Left lung (tissue), 10 donors: ENCODE measurements around the gene CCDC185. TPM values are rescaled to one million over a fixed set of nuclear protein-coding genes. Genes with fewer than 3 reads are reported as not detected.
"Not testable (repeated sequence)": the region's sequence is repeated elsewhere in the genome, so short reads cannot be mapped to it uniquely, and the experiment has no call there.

Experiments used
- ATAC-seq: fragments of 200-7000 bp; cut with Tn5 transposase; one replicate; pipeline ENCODE4 v1.9.1; 2020; ENCODE audit warnings: moderate library complexity
- DNase-seq, 4 donors: peaks; one replicate each; pipeline ENCODE4 v3.0.0-alpha.2; 2013 to 2020
- H3K27ac ChIP-seq, 2 donors: fragments of 200-600 bp; sonication (generic) in 1 of 2; one replicate each; pipeline versions ENCODE4 v1.5.0 to v1.8.0; 2020 to 2021
- H3K27me3 ChIP-seq, 2 donors: fragments of 200-600 bp; sonication (generic) in 1 of 2; one replicate each; pipeline versions ENCODE4 v1.5.0 to v1.8.0; 2020 to 2021
- H3K36me3 ChIP-seq, 2 donors: fragments of 200-600 bp; sonication (generic) in 1 of 2; one replicate each; pipeline versions ENCODE4 v1.5.0 to v1.8.0; 2020 to 2021
- H3K4me1 ChIP-seq, 2 donors: fragments of 200-600 bp; one replicate each; pipeline ENCODE4 v1.8.0; 2021
- H3K4me3 ChIP-seq, 2 donors: fragments of 200-600 bp; sonication (generic) in 1 of 2; one replicate each; pipeline versions ENCODE4 v1.5.0 to v1.8.0; 2020 to 2021; ENCODE audit warnings: mild to moderate bottlenecking in 1 of 2
- H3K9me3 ChIP-seq, 2 donors: fragments of 200-600 bp; sonication (generic) in 1 of 2; one replicate each; pipeline versions ENCODE4 v1.5.0 to v1.8.0; 2020 to 2021
- intact Hi-C, 2 donors: fragments of 100-400 bp; cut with DNase I; formaldehyde crosslinking; loops; one replicate each; pipeline versions ENCODE4 v1.11.2 to v1.14.2; 2022
- polyA plus RNA-seq, 6 donors: library from polyadenylated mRNA; unstranded; fragments of 120-200 nt; gene quantifications; one replicate each; pipeline ENCODE4 v1.2.1, GENCODE V29; 2013; ENCODE audit not compliant: insufficient read length in 6 of 6
- total RNA-seq, 2 donors: library from RNA; stranded (reverse); fragmentation: NEBNext Ultra II Directional; extraction: Animal tissue kit (Norgen Biotek cat#: 25700); gene quantifications; one replicate each; pipeline ENCODE4 v1.2.1, GENCODE V29; 2021
- TF ChIP-seq, protein P1 (sequence below), 2 donors: fragments of 200-600 bp; sonication (generic) in 1 of 2; IDR thresholded peaks; one replicate each; pipeline versions ENCODE4 v1.5.0 to v1.8.0; 2021; ENCODE audit warnings: antibody characterized with exemption in 2 of 2
- donor health status: DM: no; HTN: yes; CAD: no.
- donor health status: DM: no; HTN: no; CAD: no.

CCDC185 gene
- total and polyA plus RNA-seq, 8 donors, result 0.11 to 0.13 TPM; not detected in 6

GRCh38 chr1:223394242-223394641 lies 1.0 kb downstream of the CCDC185 start:
- DNase-seq, result peak in 1 of 4 donors; percentile 58
- Histone ChIP-seq H3K27me3 (peaks cover 15 to 59% of the 10 kb centered on the region in 2 donors), H3K4me1 (no peaks in the 10 kb centered on the region), H3K9me3 (no peaks in the 10 kb centered on the region), H3K4me3 (no peak overlapping the region), H3K27ac (no peak overlapping the region), H3K36me3 (no peaks in the 10 kb centered on the region)
- TF ChIP-seq, protein P1, sequence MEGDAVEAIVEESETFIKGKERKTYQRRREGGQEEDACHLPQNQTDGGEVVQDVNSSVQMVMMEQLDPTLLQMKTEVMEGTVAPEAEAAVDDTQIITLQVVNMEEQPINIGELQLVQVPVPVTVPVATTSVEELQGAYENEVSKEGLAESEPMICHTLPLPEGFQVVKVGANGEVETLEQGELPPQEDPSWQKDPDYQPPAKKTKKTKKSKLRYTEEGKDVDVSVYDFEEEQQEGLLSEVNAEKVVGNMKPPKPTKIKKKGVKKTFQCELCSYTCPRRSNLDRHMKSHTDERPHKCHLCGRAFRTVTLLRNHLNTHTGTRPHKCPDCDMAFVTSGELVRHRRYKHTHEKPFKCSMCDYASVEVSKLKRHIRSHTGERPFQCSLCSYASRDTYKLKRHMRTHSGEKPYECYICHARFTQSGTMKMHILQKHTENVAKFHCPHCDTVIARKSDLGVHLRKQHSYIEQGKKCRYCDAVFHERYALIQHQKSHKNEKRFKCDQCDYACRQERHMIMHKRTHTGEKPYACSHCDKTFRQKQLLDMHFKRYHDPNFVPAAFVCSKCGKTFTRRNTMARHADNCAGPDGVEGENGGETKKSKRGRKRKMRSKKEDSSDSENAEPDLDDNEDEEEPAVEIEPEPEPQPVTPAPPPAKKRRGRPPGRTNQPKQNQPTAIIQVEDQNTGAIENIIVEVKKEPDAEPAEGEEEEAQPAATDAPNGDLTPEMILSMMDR (IDR thresholded peaks at IDR 0.05), result no peak
- intact Hi-C loops, result no loop called here
- no peak for ATAC-seq

GRCh38 chr1:223394706-223395105 lies 1.5 kb downstream of the CCDC185 start:
- no peak overlapping the region for H3K27ac ChIP-seq
- peaks cover 15 to 55% of the 10 kb centered on the region in 2 donors for H3K27me3 ChIP-seq
- H3K4me1 ChIP-seq, result no peaks in the 10 kb centered on the region
- intact Hi-C loops, result no loop called here
- TF ChIP-seq, protein P1 (IDR thresholded peaks at IDR 0.05), result no peak
- no peak for ATAC-seq
- H3K9me3 ChIP-seq, result no peaks in the 10 kb centered on the region
- DNase-seq, result peak in 1 of 4 donors; percentile 49
- H3K36me3 ChIP-seq, result no peaks in the 10 kb centered on the region
- H3K4me3 ChIP-seq, result no peak overlapping the region

- intact Hi-C loops, H3K27ac ChIP-seq, H3K9me3 ChIP-seq, H3K4me1 ChIP-seq, H3K27me3 ChIP-seq, H3K36me3 ChIP-seq, DNase-seq, H3K4me3 ChIP-seq, ATAC-seq: not testable (repeated sequence)
Measured at GRCh38 chr1:223399393-223399792, 6.2 kb downstream of the CCDC185 start.

DNA sequence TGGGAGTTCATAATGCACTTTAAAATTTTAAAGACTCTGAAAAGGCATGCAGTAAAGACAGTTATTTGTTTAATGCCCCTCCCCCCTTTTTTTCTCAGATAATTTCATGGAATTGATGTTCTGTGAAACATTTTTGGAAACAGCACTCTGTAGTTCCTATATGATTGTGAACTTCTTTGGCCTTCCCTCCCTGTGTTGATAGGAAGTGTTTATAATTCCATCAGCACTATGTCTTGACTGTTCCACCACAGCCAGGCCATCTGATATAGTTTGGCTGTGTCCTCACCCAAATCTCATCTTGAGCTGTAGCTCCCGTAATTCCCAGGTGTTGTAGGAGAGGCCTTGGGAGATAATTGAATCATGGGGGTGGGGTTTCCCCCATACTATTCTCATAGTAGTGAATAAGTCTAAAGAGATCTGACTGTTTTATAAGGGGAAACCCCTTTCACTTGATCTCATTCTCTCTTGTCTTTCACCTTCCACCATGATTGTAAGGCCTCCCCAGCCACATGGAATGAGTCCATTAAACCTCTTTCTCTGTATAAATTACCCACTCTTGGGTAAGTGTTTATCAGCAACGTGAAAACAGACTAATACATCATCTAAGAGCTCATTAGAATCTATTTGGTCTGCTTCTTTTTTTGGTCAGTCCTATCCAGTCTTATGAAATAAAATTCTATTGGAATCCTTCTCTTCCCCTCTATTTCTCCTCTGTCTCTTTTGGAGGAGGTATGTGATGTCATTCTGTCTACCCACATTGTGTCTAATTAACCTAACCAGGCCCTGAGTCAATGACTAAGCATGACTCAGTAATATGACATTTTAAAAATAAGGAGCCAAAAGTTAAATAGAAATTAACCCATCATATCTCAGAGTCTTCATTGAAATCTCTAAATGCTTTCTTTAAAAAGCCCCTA lies 8.9 kb downstream of the CCDC185 start:
- TF ChIP-seq, protein P1 (IDR thresholded peaks at IDR 0.05), result no peak

GRCh38 chr1:223402790-223403142 lies 9.6 kb downstream of the CCDC185 start:
- no peaks in the 10 kb centered on the region for H3K9me3 ChIP-seq
- intact Hi-C loops, result no loop called here
- TF ChIP-seq, protein P1 (IDR thresholded peaks at IDR 0.05), result no peak
- no peak overlapping the region for H3K4me3 ChIP-seq
- peaks cover 0 to 6% of the 10 kb centered on the region in 2 donors for H3K4me1 ChIP-seq
- H3K27me3 ChIP-seq, result no peaks in the 10 kb centered on the region
- no peak overlapping the region for H3K27ac ChIP-seq
- DNase-seq (no peak), ATAC-seq (no peak)
- no peaks in the 10 kb centered on the region for H3K36me3 ChIP-seq

More for the DNA sequence above, 8.9 kb downstream of the CCDC185 start:
- Histone ChIP-seq H3K36me3 (no peaks in the 10 kb centered on the region), H3K4me1 (peaks cover 0 to 6% of the 10 kb centered on the region in 2 donors), H3K4me3 (no peak overlapping the region), H3K9me3 (no peaks in the 10 kb centered on the region), H3K27me3 (no peaks in the 10 kb centered on the region), H3K27ac (no peak overlapping the region)
- intact Hi-C loops, result no loop called here
- peak; percentile 65 for ATAC-seq
- DNase-seq, result no peak
